ENCODE results near the gene C1orf74. TPM values are rescaled to one million over a fixed set of nuclear protein-coding genes. Genes with fewer than 3 reads are reported as not detected.
"Not testable (repeated sequence)": the region's sequence is repeated elsewhere in the genome, so short reads cannot be mapped to it uniquely, and the experiment has no call there.

C1orf74 gene
- total RNA-seq, 1 experiment from 2014 or later: 3.5 TPM

- Histone ChIP-seq H3K4me3 (no peak overlapping the region), H3K27ac (no peak overlapping the region), H3K36me3 (no peaks in the 10 kb centered on the region), H3K4me1 (replicated peaks) (no peaks in the 10 kb centered on the region), H3K9me3 (replicated peaks) (0 out of 2 replicates have a peak, but pooled peaks cover 2% of the 10 kb centered on the region), H3K27me3 (replicated peaks) (peaks cover 7% of the 10 kb centered on the region; the same call in 1 of the 2 replicates)
- no peak for DNase-seq (ENCODE audit: low read depth in 1 of 2, low spot score in 2 of 2)
These were observed 13.8 kb upstream of the C1orf74 start for GRCh38 chr1:209797978-209798639.

DNA sequence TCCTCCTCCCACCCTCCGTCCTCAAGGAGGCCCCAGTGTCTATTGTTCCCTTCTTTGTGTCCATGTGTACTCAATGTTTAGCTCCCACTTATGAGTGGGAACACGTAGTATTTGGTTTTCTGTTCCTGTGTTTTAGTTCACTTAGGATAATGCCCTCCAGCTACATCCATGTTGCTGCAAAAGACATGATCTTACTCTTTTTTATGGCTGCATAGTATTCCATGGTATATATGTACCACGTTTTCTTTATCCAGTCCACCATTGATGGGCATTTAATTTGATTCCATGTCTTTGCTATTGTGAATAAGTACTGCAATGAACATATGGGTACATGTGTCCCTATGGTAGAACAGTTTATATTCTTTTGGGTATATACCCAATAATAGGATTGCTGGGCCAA is 9.4 kb upstream of the C1orf74 start:
- H3K4me3 ChIP-seq; H3K36me3 ChIP-seq; H3K27ac ChIP-seq; DNase-seq (ENCODE audit: low read depth in 1 of 2, low spot score in 2 of 2); H3K4me1 ChIP-seq (replicated peaks); H3K9me3 ChIP-seq (replicated peaks): not testable (repeated sequence)
- H3K27me3 ChIP-seq (replicated peaks): peaks cover 11% of the 10 kb centered on the region; the same call in 1 of the 2 replicates

GRCh38 chr1:209791920-209792319 is 7.6 kb upstream of the C1orf74 start:
- H3K27me3 ChIP-seq (replicated peaks): peaks cover 11% of the 10 kb centered on the region; the same call in 1 of the 2 replicates
- H3K27ac ChIP-seq: no peak overlapping the region
- no peak for DNase-seq (ENCODE audit: low read depth in 1 of 2, low spot score in 2 of 2)

DNA sequence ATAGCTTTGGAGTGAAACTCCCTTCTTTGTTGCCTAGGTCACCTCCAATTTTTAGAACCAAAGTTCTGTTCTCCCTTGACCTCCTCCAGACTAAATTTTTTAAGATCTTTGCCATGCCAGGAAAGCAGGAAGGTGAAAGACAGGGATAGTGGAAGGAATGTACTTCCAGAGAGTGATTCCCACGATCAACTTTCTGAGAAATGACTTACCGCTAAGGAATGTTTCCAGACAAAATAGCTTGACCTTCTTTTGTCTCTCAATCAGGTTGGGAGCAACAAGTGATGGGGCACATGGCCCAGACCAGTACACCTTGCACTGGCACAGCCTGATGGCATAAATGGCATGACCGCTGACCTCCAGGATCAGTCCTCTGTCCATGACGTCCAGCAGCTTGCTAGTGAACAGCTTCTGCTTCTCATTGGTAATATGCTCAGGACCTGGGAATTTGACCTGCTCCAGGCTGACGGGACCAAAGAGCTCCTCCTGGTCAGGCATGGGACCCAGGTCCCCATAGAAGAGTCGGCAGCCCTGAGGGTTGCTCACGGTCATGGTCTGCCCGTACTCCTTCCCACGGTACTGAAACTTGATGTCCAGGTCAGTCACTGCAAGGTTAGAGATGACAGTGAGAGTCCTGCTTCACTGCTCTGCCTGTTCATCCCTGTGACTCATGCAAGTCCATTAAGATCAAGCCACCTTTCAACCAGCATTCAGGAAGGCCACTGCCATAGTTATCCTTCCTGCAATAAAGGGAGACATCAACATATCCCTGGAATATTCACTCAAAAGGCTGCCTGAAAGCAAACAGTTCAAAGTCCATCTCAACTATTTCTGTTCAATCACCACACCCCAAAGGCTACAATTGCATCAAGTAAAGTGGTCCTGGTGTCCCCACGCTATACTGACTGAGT is 6.2 kb upstream of the C1orf74 start:
- Histone ChIP-seq H3K27me3 (replicated peaks) (peaks cover 11% of the 10 kb centered on the region; the same call in 1 of the 2 replicates), H3K27ac (no peak overlapping the region)
- DNase-seq (ENCODE audit: low read depth in 1 of 2, low spot score in 2 of 2): peak in 1 of 2 experiments; percentile 7

More at GRCh38 chr1:209791920-209792319, 7.6 kb upstream of the C1orf74 start:
- Histone ChIP-seq H3K36me3 (no peaks in the 10 kb centered on the region), H3K9me3 (replicated peaks) (0 out of 2 replicates have a peak, but pooled peaks cover 2% of the 10 kb centered on the region), H3K4me1 (replicated peaks) (peaks cover 6% of the 10 kb centered on the region; the same call in 1 of the 2 replicates), H3K4me3 (no peak overlapping the region)

DNA sequence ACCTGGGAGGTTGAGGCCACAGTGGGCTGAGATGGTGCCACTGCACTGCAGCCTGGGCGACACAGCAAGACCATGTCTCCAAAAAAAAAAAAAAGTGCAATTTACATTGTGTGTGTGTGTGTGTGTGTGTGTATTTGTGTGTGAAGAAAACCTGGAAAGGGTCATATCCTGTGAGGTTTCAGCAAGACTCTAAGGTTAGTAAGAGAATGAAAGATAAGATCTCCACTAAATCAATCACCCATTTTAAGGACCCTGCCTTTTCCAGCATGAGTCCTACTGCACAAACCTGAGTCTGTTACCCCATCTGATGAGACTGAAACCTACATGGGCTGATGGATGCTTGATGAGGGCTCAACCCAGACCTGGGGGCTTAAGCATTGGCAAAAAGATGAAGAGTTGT is 4.9 kb upstream of the C1orf74 start:
- H3K4me3 ChIP-seq: no peak overlapping the region
- H3K4me1 ChIP-seq (replicated peaks): peaks cover 11% of the 10 kb centered on the region
- peaks cover 2% of the 10 kb centered on the region; the same call in 1 of the 2 replicates for H3K9me3 ChIP-seq (replicated peaks)
- no peak overlapping the region for H3K27ac ChIP-seq
- no peak for DNase-seq (ENCODE audit: low read depth in 1 of 2, low spot score in 2 of 2)
- 0 out of 2 replicates have a peak, but pooled peaks cover 4% of the 10 kb centered on the region for H3K27me3 ChIP-seq (replicated peaks)
- 0 out of 2 replicates have a peak, but pooled peaks cover 2% of the 10 kb centered on the region for H3K36me3 ChIP-seq

More for the DNA sequence above, 6.2 kb upstream of the C1orf74 start:
- Histone ChIP-seq H3K4me1 (replicated peaks) (peaks cover 6% of the 10 kb centered on the region; the same call in 1 of the 2 replicates), H3K36me3 (no peaks in the 10 kb centered on the region), H3K4me3 (no peak overlapping the region), H3K9me3 (replicated peaks) (0 out of 2 replicates have a peak, but pooled peaks cover 2% of the 10 kb centered on the region)

DNA sequence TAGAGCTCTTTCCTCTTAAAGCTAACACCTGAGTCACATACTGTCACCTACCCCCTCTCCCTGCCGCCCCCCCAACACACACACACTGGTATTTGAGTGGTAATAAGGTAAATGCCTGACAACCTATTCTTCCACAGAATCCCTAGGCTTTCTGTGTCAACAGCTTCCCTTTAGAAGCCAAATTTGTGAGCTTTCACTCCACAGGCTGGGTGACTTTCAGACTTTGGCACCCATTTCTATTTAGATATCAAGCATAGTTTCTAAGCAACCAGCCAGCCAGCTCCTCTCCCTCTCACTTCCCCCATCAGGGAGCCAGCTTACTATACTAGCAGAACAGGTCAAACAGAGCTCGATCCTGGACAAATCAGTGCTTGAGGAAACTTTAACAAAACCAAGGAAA is 3.2 kb upstream of the C1orf74 start:
- Histone ChIP-seq H3K27ac (no peak overlapping the region), H3K4me1 (replicated peaks) (peaks cover 11% of the 10 kb centered on the region), H3K9me3 (replicated peaks) (no peaks in the 10 kb centered on the region; the same call in 1 of the 2 replicates), H3K4me3 (no peak overlapping the region), H3K36me3 (0 out of 2 replicates have a peak, but pooled peaks cover 3% of the 10 kb centered on the region), H3K27me3 (replicated peaks) (0 out of 2 replicates have a peak, but pooled peaks cover 4% of the 10 kb centered on the region)
- no peak for DNase-seq (ENCODE audit: low read depth in 1 of 2, low spot score in 2 of 2)

DNA sequence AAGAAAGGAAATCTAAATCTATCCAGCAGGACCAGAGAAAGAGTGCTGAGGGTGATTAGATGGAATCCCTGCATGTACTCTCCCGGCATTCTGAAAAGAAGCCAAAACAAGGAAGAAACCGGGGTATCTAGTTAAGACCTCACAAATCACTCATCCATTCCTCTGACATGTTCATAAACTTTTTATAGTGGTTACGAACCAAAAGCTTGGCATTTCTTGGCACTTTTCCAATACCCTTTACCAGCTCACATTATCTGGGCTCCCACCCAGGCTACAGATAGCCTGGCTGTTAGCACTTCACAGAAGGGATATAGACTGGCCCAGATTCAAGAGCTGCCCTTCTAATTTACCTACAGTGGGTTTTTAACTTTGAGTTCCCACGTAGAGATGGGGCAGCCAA is 1.8 kb upstream of the C1orf74 start:
- DNase-seq (ENCODE audit: low read depth in 1 of 2, low spot score in 2 of 2): no peak
- peaks cover 11% of the 10 kb centered on the region for H3K4me1 ChIP-seq (replicated peaks)

GRCh38 chr1:209785592-209785991 is 1.2 kb upstream of the C1orf74 start:
- Histone ChIP-seq H3K36me3 (0 out of 2 replicates have a peak, but pooled peaks cover 5% of the 10 kb centered on the region), H3K27me3 (replicated peaks) (no peaks in the 10 kb centered on the region), H3K4me1 (replicated peaks) (peaks cover 11% of the 10 kb centered on the region), H3K27ac (no peak overlapping the region), H3K4me3 (no peak overlapping the region), H3K9me3 (replicated peaks) (no peaks in the 10 kb centered on the region; the same call in 1 of the 2 replicates)
- no peak for DNase-seq (ENCODE audit: low read depth in 1 of 2, low spot score in 2 of 2)

More for the DNA sequence above, 1.8 kb upstream of the C1orf74 start:
- no peaks in the 10 kb centered on the region; the same call in 1 of the 2 replicates for H3K9me3 ChIP-seq (replicated peaks)
- 0 out of 2 replicates have a peak, but pooled peaks cover 5% of the 10 kb centered on the region for H3K36me3 ChIP-seq
- no peak overlapping the region for H3K27ac ChIP-seq
- 0 out of 2 replicates have a peak, but pooled peaks cover 4% of the 10 kb centered on the region for H3K27me3 ChIP-seq (replicated peaks)
- H3K4me3 ChIP-seq: no peak overlapping the region

- no peak for DNase-seq (ENCODE audit: low read depth in 1 of 2, low spot score in 2 of 2)
- no peaks in the 10 kb centered on the region for H3K27me3 ChIP-seq (replicated peaks)
- no peaks in the 10 kb centered on the region; the same call in 1 of the 2 replicates for H3K9me3 ChIP-seq (replicated peaks)
- 0 out of 2 replicates have a peak, but pooled peaks cover 5% of the 10 kb centered on the region for H3K36me3 ChIP-seq
- peak overlapping the region; percentile 55 for H3K4me3 ChIP-seq
- peaks cover 4% of the 10 kb centered on the region for H3K4me1 ChIP-seq (replicated peaks)
- no peak overlapping the region for H3K27ac ChIP-seq
These were observed 973 bp downstream of the C1orf74 start for GRCh38 chr1:209783386-209783785.

DNA sequence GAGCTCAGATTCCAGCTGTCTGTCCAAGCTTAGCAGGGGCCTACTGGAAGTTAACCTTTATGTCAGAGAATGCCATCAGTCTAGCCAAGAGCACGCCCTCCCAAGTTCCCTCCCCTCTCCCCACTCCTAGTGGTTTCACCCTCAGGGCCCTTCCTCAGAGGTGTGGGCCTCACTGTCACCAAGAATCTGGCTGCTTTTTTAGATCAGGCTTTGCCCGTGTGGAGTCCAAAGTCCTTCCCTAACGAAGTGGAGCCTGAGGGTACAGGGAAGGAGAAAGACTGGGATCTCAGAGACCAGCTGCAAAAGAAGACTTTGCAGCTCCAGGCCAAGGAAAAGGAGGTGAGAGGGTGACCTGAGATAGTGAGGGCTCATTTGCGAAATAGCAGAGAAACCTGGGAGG is 4.1 kb downstream of the C1orf74 start:
- H3K9me3 ChIP-seq (replicated peaks): no peaks in the 10 kb centered on the region; the same call in 1 of the 2 replicates
- H3K4me3 ChIP-seq: no peak overlapping the region
- peaks cover 4% of the 10 kb centered on the region for H3K4me1 ChIP-seq (replicated peaks)
- H3K36me3 ChIP-seq: 0 out of 2 replicates have a peak, but pooled peaks cover 5% of the 10 kb centered on the region
- no peak for DNase-seq (ENCODE audit: low read depth in 1 of 2, low spot score in 2 of 2)
- no peak overlapping the region for H3K27ac ChIP-seq
- H3K27me3 ChIP-seq (replicated peaks): no peaks in the 10 kb centered on the region

GRCh38 chr1:209778102-209778501 is 6.3 kb downstream of the C1orf74 start:
- no peaks in the 10 kb centered on the region for H3K27me3 ChIP-seq (replicated peaks)
- no peak overlapping the region for H3K4me3 ChIP-seq
- H3K4me1 ChIP-seq (replicated peaks): no peaks in the 10 kb centered on the region
- H3K9me3 ChIP-seq (replicated peaks): no peaks in the 10 kb centered on the region
- 0 out of 2 replicates have a peak, but pooled peaks cover 3% of the 10 kb centered on the region for H3K36me3 ChIP-seq
- H3K27ac ChIP-seq: no peak overlapping the region
- DNase-seq (ENCODE audit: low read depth in 1 of 2, low spot score in 2 of 2): no peak

GRCh38 chr1:209777587-209777986 is 6.8 kb downstream of the C1orf74 start:
- no peak overlapping the region for H3K27ac ChIP-seq
- H3K27me3 ChIP-seq (replicated peaks): no peaks in the 10 kb centered on the region
- no peaks in the 10 kb centered on the region for H3K4me1 ChIP-seq (replicated peaks)
- no peak for DNase-seq (ENCODE audit: low read depth in 1 of 2, low spot score in 2 of 2)
- no peak overlapping the region for H3K4me3 ChIP-seq
- 0 out of 2 replicates have a peak, but pooled peaks cover 3% of the 10 kb centered on the region for H3K36me3 ChIP-seq
- no peaks in the 10 kb centered on the region for H3K9me3 ChIP-seq (replicated peaks)

DNA sequence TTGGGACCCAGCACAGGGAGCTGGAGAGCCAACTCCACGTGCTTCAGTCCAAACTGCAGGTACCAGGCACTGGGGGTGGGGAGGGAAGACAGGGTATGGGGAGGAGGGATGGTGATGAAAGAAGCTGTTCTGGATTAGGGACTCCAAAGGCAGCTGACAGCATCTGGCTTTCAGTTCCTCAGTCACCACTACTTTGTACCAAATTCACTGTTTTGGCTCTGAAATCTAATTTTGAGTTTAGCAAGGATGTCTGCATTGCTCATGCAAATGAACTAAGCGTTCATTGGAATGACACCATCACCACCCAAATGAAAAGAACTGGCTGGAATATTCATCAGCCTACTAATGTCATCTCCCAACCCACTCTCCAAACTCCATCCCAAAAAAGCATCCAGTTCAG is 8.7 kb downstream of the C1orf74 start:
- Histone ChIP-seq H3K36me3 (no peaks in the 10 kb centered on the region), H3K27ac (no peak overlapping the region), H3K9me3 (replicated peaks) (no peaks in the 10 kb centered on the region), H3K4me3 (no peak overlapping the region), H3K27me3 (replicated peaks) (no peaks in the 10 kb centered on the region), H3K4me1 (replicated peaks) (no peaks in the 10 kb centered on the region)
- no peak for DNase-seq (ENCODE audit: low read depth in 1 of 2, low spot score in 2 of 2)
